Neural progenitor cell (in vitro differentiated cells): Measurements from ENCODE around the gene CHRDL2. TPM values are rescaled to one million over a fixed set of nuclear protein-coding genes. Genes with fewer than 3 reads are reported as not detected.
A peak's percentile ranks its signal among the peaks of the same experiment; 100 is the strongest.

Experiments used
- DNase-seq: peaks from one replicate; pipeline ENCODE4 v3.0.0-alpha.2; 2016; ENCODE audit warnings: low spot score
- H2AFZ ChIP-seq: fragments of 200-600 bp; sonication (generic); replicated peaks from 2 replicates; pipeline ENCODE4 v1.6.1; 2016; ENCODE audit warnings: antibody characterized with exemption
- H3F3A ChIP-seq: fragments of 200-600 bp; sonication (generic); 2 replicates; pipeline ENCODE4 v1.6.1; 2016; ENCODE audit warnings: antibody characterized with exemption, low read depth
- H3K27ac ChIP-seq: fragments of 200-600 bp; sonication (generic); 2 replicates; pipeline ENCODE4 v1.5.1; 2016; ENCODE audit warnings: mild to moderate bottlenecking
- H3K27me3 ChIP-seq: fragments of 200-600 bp; sonication (generic); 2 replicates; pipeline ENCODE4 v1.6.1; 2016; ENCODE audit warnings: mild to moderate bottlenecking, moderate library complexity
- H3K36me3 ChIP-seq: fragments of 200-600 bp; sonication (generic); 2 replicates; pipeline ENCODE4 v1.5.1; 2016
- H3K4me1 ChIP-seq: fragments of 200-600 bp; sonication (generic); 2 replicates; pipeline ENCODE4 v1.6.1; 2016; ENCODE audit warnings: mixed run types
- H3K4me2 ChIP-seq: fragments of 200-600 bp; sonication (generic); 2 replicates; pipeline ENCODE4 v1.6.1; 2016
- H3K4me3 ChIP-seq: fragments of 200-600 bp; sonication (generic); 2 replicates; pipeline ENCODE4 v1.5.1; 2016
- H3K79me2 ChIP-seq: fragments of 200-600 bp; sonication (generic); 2 replicates; pipeline ENCODE4 v1.6.1; 2016; ENCODE audit warnings: low read depth
- H3K9ac ChIP-seq: fragments of 200-600 bp; sonication (generic); 2 replicates; pipeline ENCODE4 v1.6.1; 2016
- H3K9me3 ChIP-seq: fragments of 200-600 bp; sonication (generic); 2 replicates; pipeline ENCODE4 v1.5.1; 2016; ENCODE audit warnings: low read depth
- H4K20me1 ChIP-seq: fragments of 200-600 bp; sonication (generic); 2 replicates; pipeline ENCODE4 v1.6.1; 2016; ENCODE audit warnings: low read depth
- H3K27ac Mint-ChIP-seq: 3 replicates; pipeline ENCODE4 v1.8.0; 2021; ENCODE audit warnings: mixed read lengths
- H3K27me3 Mint-ChIP-seq: 2 replicates; pipeline ENCODE4 v1.8.0; 2022; ENCODE audit warnings: low read depth, mild to moderate bottlenecking, inconsistent platforms, moderate library complexity, mixed read lengths; ENCODE audit not compliant: insufficient read depth
- H3K36me3 Mint-ChIP-seq: 3 replicates; pipeline ENCODE4 v1.8.0; 2021; ENCODE audit warnings: mixed read lengths
- H3K4me1 Mint-ChIP-seq: 3 replicates; pipeline ENCODE4 v1.8.0; 2021; ENCODE audit warnings: mixed read lengths
- H3K4me3 Mint-ChIP-seq: 3 replicates; pipeline ENCODE4 v1.8.0; 2021; ENCODE audit warnings: mild to moderate bottlenecking, moderate library complexity, mixed read lengths
- H3K9me3 Mint-ChIP-seq: 3 replicates; pipeline ENCODE4 v1.8.0; 2020; ENCODE audit warnings: mixed read lengths
- CTCF ChIP-seq: fragments of 200-600 bp; sonication (generic); IDR thresholded peaks from 2 replicates; pipeline ENCODE4 v1.5.1; 2017; ENCODE audit warnings: antibody characterized with exemption, mild to moderate bottlenecking
- EZH2 ChIP-seq: fragments of 200-600 bp; sonication (generic); IDR thresholded peaks from 2 replicates; pipeline ENCODE4 v1.6.1; 2017; ENCODE audit warnings: antibody characterized with exemption, mild to moderate bottlenecking, moderate library complexity
- EZH2phosphoT487 ChIP-seq: fragments of 200-600 bp; sonication (generic); IDR thresholded peaks from 2 replicates; pipeline ENCODE4 v1.6.1; 2017; ENCODE audit warnings: antibody characterized with exemption
- total RNA-seq: library from RNA; depleted of rRNA; stranded (reverse); fragments of >200 nt; gene quantifications from 2 replicates; pipeline ENCODE4 v1.2.3, GENCODE V29; 2015; ENCODE audit warnings: low replicate concordance

Gene CHRDL2
- total RNA-seq, 1 donor from 2014 or later, result not detected

GRCh38 chr11:74719011-74719410 lies 12.2 kb downstream of the CHRDL2 start:
- Histone ChIP-seq H3K27ac (no peak overlapping the region), H3K4me3 (no peak overlapping the region), H3K4me1 (peaks cover 29% of the 10 kb centered on the region), H3K79me2 (no peaks in the 10 kb centered on the region), H3K27me3 (no peaks in the 10 kb centered on the region), H3K9me3 (no peaks in the 10 kb centered on the region), H4K20me1 (no peaks in the 10 kb centered on the region), H3K36me3 (no peaks in the 10 kb centered on the region), H3F3A (no peaks in the 10 kb centered on the region), H3K4me2 (no peak overlapping the region), H2AFZ (no peak overlapping the region), H3K9ac (no peak overlapping the region)
- no peak overlapping the region for H3K27ac Mint-ChIP-seq
- H3K4me3 Mint-ChIP-seq, result no peak overlapping the region
- peaks cover 5% of the 10 kb centered on the region for H3K27me3 Mint-ChIP-seq
- H3K9me3 Mint-ChIP-seq, result no peaks in the 10 kb centered on the region
- TF ChIP-seq CTCF (no peak), EZH2phosphoT487 (no peak), EZH2 (no peak)
- H3K36me3 Mint-ChIP-seq, result no peaks in the 10 kb centered on the region
- no peak for DNase-seq
- peaks cover 12% of the 10 kb centered on the region for H3K4me1 Mint-ChIP-seq

GRCh38 chr11:74717221-74717969 lies 13.8 kb downstream of the CHRDL2 start:
- Histone ChIP-seq H3K9ac (no peak overlapping the region), H3F3A (no peaks in the 10 kb centered on the region), H3K79me2 (no peaks in the 10 kb centered on the region), H3K27me3 (no peaks in the 10 kb centered on the region), H3K9me3 (no peaks in the 10 kb centered on the region), H3K4me1 (peaks cover 29% of the 10 kb centered on the region), H4K20me1 (no peaks in the 10 kb centered on the region), H2AFZ (peak overlapping the region; percentile 42), H3K36me3 (no peaks in the 10 kb centered on the region), H3K4me3 (no peak overlapping the region), H3K4me2 (no peak overlapping the region), H3K27ac (no peak overlapping the region)
- peak; percentile 35 for DNase-seq
- TF ChIP-seq EZH2 (no peak), CTCF (no peak), EZH2phosphoT487 (no peak)
- H3K4me1 Mint-ChIP-seq, result peaks cover 15% of the 10 kb centered on the region
- H3K36me3 Mint-ChIP-seq, result no peaks in the 10 kb centered on the region
- H3K9me3 Mint-ChIP-seq, result no peaks in the 10 kb centered on the region
- H3K27ac Mint-ChIP-seq, result no peak overlapping the region
- H3K27me3 Mint-ChIP-seq, result peaks cover 8% of the 10 kb centered on the region
- no peak overlapping the region for H3K4me3 Mint-ChIP-seq

- no peak overlapping the region for H3K4me3 ChIP-seq
- H3K9me3 Mint-ChIP-seq, result no peaks in the 10 kb centered on the region
- peaks cover 12% of the 10 kb centered on the region for H3K27me3 Mint-ChIP-seq
- no peak for TF ChIP-seq EZH2phosphoT487
- no peak for TF ChIP-seq CTCF
- TF ChIP-seq EZH2, result no peak
- no peak overlapping the region for H2AFZ ChIP-seq
- no peak overlapping the region for H3K9ac ChIP-seq
- H3K27ac Mint-ChIP-seq, result peak overlapping the region; percentile 28
- H3F3A ChIP-seq, result no peaks in the 10 kb centered on the region
- DNase-seq, result no peak
- H3K4me2 ChIP-seq, result no peak overlapping the region
- no peak overlapping the region for H3K27ac ChIP-seq
- H3K79me2 ChIP-seq, result no peaks in the 10 kb centered on the region
- no peaks in the 10 kb centered on the region for H3K36me3 Mint-ChIP-seq
- no peaks in the 10 kb centered on the region for H3K9me3 ChIP-seq
- H3K4me1 ChIP-seq, result peaks cover 25% of the 10 kb centered on the region
- peaks cover 26% of the 10 kb centered on the region for H3K4me1 Mint-ChIP-seq
- H3K36me3 ChIP-seq, result no peaks in the 10 kb centered on the region
- H3K27me3 ChIP-seq, result no peaks in the 10 kb centered on the region
- H3K4me3 Mint-ChIP-seq, result no peak overlapping the region
- H4K20me1 ChIP-seq, result no peaks in the 10 kb centered on the region
Measured at GRCh38 chr11:74714904-74715303, 16.3 kb downstream of the CHRDL2 start.
